Activated T-cell treated with anti-CD3 and anti-CD28 coated beads for 48 hours (primary cell): ENCODE data around the gene TPRG1.
"Not testable (repeated sequence)": the region's sequence is repeated elsewhere in the genome, so short reads cannot be mapped to it uniquely, and the experiment has no call there.

Experiments
- DNase-seq: peaks from one replicate; pipeline ENCODE4 v3.0.0-alpha.2; 2020; ENCODE audit warnings: low read depth

Gene TPRG1

DNA sequence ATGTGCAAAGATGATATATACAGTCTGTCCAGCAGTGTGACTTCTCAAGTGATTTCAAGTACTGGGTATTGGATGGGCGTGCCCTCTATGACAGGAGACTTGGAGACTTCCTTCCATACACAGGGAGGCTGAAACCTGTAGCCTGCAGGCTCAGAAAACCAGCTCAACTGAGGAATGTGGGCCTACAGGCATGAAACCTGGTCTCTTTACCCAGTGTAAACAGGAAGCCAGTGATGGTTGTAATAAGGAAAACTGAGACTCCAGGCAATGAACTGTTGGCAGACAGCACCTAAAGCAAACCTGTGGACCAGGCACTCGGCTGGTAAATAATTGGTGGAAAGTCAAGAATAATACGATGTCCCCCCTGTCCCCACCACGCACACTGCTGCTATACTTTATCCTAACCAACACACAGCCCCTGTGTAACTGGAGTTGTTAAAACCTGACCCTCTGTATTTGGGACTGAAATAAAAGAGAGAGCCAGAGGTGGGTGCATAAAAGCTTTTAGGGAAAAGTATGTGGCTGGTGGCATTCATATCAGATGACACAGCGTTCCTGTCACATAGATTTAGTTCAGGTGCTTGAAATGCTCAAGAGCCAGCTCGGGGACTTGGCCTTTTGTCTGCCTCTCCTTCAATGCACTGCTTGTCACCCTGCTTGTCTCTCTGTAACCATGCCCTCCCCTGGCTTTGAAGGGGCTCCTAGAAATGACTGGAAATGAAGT is 144.7 kb downstream of the TPRG1 start:
- no peak for DNase-seq

GRCh38 chr3:189317911-189318310 is 146.1 kb downstream of the TPRG1 start:
- DNase-seq, result no peak

- DNase-seq, result no peak
Observed at GRCh38 chr3:189320511-189320910, 148.7 kb downstream of the TPRG1 start.

DNA sequence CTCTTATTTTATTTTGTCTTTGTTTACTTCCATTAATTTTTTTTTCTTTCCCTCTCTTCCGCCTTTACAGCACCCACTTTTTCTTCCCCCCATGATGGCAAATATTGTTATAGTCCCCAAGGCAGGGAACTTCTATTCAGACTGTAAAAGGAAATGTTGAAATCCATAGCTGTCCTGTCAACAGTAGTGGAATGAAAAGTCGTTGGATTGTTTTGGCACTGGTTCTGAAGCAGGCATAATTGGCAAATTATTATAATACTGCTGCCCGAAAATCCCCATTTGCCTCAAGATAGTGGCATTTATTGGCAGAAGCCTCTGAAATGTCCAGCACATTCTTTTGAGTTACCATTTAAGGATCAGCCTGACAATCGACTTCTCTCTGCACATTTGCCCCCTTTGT is 150.6 kb downstream of the TPRG1 start:
- DNase-seq, result no peak

DNA sequence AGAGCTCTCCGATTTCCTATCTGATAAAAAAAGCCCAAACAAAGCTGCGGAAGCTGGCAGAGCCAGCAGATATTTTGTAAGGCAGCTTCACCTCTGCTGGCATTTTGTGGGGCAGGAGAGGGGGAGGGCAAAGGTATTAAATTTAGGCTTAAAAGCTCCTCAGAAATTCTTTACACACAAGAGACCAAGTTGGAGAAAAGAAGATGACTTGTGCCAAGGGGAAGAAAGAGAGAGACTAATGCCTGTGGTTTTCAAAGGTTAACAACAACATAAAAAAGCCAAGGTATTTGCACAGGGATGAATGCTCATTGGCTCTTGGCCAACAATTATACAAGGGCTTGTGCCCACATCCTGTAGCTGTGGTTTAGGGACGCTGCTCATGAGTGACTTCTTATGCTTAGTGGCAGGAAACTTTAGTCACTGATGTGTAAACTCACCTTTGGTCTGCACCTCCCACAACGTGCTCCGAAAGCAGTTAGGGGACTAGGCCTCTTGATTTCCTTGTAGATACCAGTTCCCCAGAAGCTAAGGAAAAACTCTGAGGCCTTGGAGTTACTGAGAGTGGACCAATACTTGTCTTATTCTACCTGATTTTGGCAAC is 152.9 kb downstream of the TPRG1 start:
- DNase-seq, result peak; percentile 67

- DNase-seq, result no peak
Observed at GRCh38 chr3:189325454-189325853, 153.7 kb downstream of the TPRG1 start.

GRCh38 chr3:189329630-189330029 is 157.9 kb downstream of the TPRG1 start:
- not testable (repeated sequence) for DNase-seq

- DNase-seq, result no peak
Observed at GRCh38 chr3:189330066-189330465, 158.3 kb downstream of the TPRG1 start.

- DNase-seq, result no peak
Observed at GRCh38 chr3:189331002-189331418, 159.2 kb downstream of the TPRG1 start.

GRCh38 chr3:189334064-189334920 is 162.5 kb downstream of the TPRG1 start:
- no peak for DNase-seq

- DNase-seq, result no peak
Observed at GRCh38 chr3:189337673-189338091, 165.9 kb downstream of the TPRG1 start.

GRCh38 chr3:189338366-189338765 is 166.6 kb downstream of the TPRG1 start:
- no peak for DNase-seq

DNA sequence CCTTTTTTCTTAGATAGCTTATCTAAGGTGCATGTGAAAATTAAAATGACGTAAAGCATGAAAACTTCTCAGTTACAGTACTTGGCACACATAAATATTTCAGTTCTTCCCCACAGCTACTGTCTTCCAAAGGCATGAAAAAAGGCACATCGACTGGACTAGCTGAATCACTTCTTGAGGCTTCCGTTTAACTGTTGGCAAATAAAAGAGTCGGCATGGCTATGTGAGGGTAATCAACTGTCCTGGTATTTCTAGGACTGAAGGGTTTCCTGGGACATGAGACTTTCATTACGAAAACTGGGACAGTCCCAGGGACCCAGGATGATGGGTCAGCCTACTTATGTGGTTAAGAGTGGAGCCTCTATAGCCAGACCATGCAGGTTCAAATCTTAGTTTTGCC is 168.2 kb downstream of the TPRG1 start:
- no peak for DNase-seq

DNA sequence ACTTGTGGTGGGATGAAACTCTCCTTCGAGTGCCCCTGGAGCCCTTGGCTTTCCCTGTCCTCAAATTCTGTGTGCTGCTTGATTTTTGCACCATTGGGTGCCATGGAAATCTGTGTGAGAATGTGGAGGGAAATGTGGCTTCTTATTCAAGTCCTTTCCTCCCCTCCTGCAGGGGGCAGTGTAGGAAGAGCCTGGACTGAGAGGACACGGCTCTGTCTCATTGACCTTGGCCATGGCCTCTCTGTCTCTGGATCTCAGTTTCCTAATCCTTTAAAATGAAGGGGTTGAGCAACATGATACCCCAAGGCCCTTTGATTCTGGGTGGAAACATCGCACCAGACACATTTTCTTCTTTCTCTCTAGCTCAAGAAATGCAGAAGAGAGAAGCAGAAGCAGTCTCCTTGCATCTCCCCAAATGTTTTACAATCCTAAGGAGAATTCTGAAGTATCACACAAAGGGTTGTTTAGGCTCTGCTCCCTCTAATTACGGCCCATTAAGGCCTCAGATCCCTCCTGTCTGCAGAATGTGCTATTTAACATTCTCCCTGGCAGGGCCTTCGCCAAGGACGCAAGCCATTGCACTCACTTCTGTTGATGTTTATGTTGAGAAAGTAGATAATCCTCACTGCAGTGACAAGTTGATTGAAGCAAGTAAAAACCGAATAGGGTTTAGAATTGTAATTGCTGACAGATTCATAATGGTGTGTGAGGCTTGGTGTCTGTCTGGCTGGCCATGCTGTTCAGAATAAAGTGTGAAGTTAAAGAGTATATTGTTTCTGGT is 169.1 kb downstream of the TPRG1 start:
- no peak for DNase-seq

- DNase-seq, result no peak
Observed at GRCh38 chr3:189342811-189343210, 171.0 kb downstream of the TPRG1 start.

DNA sequence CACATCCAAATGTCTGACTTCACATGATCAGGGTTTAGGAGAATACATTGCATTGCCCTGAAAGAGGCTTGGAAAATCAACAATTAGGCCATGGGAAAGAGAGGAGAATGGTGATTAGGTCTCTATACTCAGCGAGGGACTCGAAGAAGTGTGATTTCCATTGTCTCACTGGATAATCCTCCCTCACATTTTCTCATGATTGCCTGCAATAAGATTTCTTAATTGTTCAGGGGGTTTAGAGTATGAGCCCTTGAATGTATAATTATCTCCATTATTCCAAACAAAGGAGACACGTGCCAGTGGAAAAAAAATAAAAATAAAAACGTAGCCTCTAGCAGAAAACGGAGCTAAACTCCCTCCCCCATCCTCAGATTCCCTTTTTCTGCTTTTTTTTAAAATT is 173.2 kb downstream of the TPRG1 start:
- no peak for DNase-seq

DNA sequence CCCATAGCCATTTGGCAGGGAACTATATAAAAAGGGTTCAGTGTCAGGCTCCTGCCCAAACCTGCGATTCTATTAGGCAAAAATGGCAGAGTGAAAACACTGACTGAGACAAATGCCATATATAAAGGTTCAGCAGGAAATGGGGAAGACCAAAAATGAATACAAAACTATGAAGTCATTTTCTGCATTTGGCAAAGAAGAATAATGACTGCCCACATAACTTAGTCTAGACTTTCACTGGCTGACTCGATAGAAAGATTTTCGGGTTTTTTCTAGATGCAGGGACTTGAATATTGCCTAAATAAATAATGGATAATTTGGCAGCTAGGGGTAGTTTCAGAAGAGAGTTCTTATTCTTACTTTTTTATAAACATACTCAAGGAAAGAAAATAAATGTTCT is 178.0 kb downstream of the TPRG1 start:
- DNase-seq, result no peak

GRCh38 chr3:189353318-189353965 is 181.7 kb downstream of the TPRG1 start:
- no peak for DNase-seq

DNA sequence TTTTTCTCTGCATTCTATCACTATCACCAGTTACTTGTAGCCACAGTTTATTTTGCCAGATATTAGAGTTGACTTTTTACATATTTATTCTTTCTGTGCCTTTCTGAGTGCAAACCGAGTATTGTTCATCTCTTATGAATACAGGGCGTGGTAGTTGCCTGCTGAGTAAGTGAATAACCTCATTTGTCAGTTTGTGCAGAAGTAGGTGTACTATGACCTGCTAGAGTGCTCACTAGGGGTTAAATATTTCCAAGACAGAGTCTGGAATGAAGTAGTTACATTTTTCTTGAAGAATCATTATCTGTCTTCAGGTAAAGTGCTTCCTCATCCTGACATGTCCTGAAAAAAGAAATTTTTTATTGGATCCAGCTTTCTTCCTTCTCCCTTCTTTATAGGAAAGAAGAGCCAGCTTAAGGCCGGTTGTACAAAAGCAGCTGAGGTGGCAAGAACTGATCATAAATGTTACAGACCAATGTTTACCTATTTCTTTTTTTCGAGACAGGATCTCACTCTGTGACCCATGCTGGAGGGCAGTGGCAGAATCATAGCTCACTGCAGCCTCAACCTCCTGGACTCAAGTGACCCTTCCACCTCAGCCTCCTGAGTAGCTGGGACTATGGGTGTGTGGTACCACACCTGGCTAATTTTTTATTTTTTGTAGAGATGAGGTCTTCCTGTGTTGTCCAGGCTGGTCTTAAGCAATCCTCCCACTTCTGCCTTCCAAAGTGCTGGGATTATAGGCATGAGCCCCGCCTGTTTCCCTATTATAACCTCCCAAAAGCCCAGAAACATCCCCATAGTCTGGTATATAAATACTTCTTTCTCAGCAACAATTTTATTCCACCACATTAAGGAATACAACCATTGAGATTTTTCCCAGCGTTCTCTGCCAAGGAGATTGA is 182.5 kb downstream of the TPRG1 start:
- DNase-seq, result no peak

DNA sequence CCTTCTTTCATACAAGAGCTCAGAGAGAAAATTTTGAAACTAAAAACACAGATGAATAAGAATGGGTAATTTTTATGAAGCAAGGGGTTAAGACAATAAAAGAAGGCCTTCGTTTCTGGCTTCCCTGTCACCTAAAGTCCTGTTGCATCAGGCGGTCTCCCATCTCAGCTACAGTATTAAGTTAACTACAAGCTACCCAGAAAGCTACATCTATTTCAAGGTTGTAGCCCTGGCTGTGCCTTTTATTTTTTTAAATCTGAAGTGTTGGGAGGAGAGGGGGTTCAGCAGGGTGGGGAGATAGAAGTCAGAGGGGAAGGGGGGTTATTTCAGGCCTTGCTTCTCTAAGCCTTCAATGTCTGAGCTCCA is 183.3 kb downstream of the TPRG1 start:
- no peak for DNase-seq
